NCI-H526 (cell line): ENCODE results near the gene PRADC1.
"Not testable (repeated sequence)": the region's sequence is repeated elsewhere in the genome, so short reads cannot be mapped to it uniquely, and the experiment has no call there.

Experiments used
- DNase-seq, 2 experiments: peaks; one replicate each; lab custom pipeline; 2025; lab: John Stamatoyannopoulos, UW

The PRADC1 gene

DNA sequence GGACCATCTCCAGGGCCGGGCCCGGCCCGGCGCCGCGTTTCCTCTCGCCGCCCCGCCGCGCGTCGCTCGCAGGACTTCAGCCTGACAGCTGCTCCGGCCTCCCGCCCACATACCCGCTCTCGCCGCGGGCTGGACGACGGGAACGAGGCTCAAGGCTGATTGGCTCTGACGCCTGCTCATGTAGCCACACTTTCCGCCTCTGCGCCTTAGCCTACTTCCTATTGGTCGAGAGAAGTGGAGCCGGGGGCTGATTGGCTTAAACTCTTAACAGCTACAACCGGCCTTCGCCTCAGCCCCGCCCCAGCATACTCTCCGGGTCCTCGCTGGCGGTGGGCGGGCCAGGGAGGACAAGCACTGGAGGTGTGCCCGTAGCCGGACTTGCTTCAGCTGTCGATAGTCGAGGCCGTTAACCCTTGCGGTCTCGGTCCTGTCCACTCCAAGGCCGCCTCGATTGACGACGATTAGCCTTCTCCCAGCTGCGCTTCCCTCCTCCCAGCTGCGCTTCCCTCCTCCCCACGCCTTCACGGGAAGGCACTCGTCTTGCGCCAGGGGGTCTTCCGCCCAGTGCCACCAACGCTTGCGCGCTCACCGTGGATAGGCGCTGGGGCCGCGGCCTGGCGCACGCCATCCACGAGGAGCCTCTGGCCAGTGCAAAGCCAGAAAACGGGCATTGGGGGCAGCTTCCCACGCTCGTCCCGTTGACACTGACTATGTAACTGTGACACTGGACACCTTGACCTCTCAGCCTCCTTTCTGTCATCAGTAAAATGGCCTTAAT, at the start of gene PRADC1:
Gene PRADC1 (minus strand): TSS at position 86 of the 778 bp plus-strand sequence. CDS start 79 bp downstream, at position 7.
- DNase-seq: peak; percentile 98 to 99

GRCh38 chr2:73281244-73281643, 48.2 kb upstream of the PRADC1 start:
- DNase-seq: no peak

- no peak for DNase-seq
Observed at GRCh38 chr2:73279852-73280251, 46.8 kb upstream of the PRADC1 start.

GRCh38 chr2:73272270-73272669, 39.2 kb upstream of the PRADC1 start:
- no peak for DNase-seq

- DNase-seq: no peak
Observed at GRCh38 chr2:73269686-73270465, 36.8 kb upstream of the PRADC1 start.

GRCh38 chr2:73268830-73269685, 36.0 kb upstream of the PRADC1 start:
- peak; percentile 68 to 92 for DNase-seq

- DNase-seq: no peak
Observed at GRCh38 chr2:73268366-73268829, 35.4 kb upstream of the PRADC1 start.

DNA sequence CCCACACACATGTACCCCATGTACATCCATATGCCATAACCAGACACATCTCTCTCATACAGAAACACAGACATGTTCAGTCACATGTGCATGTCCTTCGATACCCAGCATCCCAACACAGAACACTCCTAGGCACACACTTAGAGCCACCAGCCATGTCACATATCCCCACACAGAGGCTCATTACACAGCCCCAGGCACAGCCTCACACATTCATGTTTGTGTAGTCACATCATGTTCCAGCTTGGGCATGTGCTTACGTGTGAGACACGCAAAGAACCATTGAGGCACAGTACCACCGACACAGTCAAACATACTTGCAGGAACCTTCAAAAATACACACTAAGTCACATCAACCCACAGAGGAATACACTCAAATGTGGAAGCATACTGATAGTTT, 34.0 kb upstream of the PRADC1 start:
- no peak for DNase-seq

GRCh38 chr2:73266061-73266901, 33.2 kb upstream of the PRADC1 start:
- DNase-seq: peak in 1 of 2 experiments; percentile 33

- DNase-seq: no peak
Observed at GRCh38 chr2:73265298-73266060, 32.4 kb upstream of the PRADC1 start.

DNA sequence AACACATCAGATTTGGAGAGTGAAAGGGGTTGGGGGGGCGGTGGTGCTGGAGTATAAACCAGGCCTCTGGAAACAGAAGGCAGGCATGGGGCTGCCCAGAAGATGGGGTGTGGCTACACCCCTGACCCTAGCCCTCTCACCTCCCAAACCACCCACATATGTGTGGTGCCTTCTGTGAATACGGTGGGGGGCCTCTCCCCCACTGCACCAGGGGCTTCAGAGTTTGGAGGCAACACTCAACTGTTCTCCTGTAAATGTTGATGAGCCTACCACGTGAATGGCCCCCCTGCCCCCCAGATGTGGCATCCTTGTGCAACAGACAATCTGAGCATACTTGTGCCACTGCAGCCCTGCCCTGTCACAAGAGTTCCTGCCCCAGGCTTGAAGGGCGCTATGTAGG, 31.7 kb upstream of the PRADC1 start:
- no peak for DNase-seq

DNA sequence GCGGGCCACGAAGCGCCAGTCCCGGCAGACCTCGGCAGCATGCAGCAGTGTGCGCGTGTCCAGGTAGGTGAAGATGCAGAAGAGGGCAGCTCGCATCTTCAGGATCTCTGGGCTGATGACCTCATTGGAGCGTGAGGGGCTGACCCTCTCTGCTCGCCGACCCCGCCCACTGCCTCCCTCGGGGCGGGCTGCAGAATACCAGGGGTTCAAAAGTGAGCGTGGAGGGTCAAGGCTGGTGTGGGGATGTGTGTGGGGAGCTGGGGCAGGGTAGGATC, 31.2 kb upstream of the PRADC1 start:
- no peak for DNase-seq

GRCh38 chr2:73263540-73264331, 30.7 kb upstream of the PRADC1 start:
- DNase-seq: no peak

DNA sequence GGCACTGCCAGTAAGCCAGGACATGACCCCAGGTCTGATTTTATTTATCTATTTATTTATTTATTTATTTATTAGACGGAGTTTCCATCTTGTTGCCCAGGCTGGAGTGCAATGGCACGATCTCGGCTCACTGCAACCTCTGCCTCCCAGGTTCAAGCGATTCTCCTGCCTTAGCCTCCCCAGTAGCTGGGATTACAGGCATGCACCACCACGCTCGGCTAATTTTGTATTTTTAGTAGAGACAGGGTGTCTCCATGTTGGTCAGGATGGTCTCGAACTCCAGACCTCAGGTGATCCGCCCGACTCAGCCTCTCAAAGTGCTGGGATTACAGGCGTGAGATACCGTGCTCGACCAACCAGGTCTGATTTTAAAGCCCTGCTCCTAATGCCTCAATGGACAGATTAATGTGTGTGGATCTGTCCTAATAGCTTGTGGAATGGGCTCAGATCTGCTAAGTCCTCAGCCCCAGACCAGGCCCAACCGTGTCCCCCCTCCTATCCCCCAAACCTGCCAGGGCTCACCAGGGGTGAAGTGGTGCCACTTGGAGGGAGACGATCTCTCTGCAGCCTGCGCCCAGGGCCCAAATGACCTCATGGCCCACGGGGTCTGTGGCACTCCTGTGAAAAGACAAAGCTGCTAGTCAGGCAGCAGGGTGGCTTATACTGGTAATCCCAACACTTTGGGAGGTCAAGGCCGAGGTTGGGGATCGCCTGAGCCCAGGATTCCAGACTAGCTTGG, 29.8 kb upstream of the PRADC1 start:
- DNase-seq: not testable (repeated sequence)

DNA sequence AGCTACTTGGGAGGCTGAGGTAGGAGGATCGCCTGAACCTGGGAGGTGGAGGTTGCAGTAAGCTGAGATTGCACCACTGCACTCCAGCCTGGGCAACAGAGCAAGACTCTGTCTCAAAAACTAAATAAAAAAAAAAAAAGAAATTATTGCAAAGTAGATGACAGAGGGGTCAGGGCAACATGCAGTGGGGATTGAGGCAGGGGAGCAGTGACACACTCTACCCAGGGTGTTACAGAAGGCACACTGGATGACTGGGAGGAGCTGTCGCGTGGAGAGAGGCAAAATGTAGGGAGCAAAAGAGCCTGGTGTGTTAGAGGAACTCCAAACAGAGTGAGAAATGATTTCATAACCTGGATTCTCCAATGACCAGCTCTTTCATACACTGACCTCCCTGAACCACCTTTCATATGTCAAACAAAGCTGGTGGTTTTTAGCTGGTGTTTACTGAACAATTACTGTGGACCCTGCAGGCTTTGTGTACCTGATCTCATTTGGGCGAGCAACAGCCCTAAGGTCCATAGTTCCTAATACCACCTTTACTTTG, 29.1 kb upstream of the PRADC1 start:
- no peak for DNase-seq

GRCh38 chr2:73260338-73260984, 27.4 kb upstream of the PRADC1 start:
- peak in 1 of 2 experiments; percentile 38 for DNase-seq

DNA sequence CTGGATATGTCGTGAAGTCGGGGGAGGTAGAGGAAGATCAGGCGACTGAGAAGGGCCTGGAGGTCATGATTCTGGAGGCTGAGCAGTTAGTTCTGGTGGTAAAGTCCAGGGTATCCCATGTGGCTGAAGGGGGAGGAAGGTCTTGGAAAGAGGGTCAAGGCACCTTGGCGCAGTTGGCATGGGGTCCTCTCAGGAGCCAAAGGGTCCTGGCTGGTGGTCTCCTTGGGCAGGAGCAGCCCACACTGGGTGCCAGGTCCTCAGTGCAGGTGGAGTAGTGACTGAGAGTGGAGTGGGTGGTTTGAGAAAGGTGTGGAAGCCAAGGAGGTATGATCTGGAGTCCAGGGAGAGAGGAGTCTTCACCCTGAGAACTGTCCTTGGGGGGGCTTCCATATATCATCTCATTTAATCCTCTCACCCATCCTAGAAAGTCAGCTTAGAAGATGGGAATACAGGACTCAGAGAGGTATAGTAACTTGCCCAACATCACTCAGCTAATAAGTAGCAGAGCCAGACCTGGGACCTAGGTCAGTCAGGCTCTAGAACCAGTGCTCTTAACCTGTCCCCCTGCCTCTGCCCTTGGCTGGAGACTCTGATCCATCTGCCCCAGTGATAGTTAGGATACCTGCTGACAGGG, 26.8 kb upstream of the PRADC1 start:
- no peak for DNase-seq

DNA sequence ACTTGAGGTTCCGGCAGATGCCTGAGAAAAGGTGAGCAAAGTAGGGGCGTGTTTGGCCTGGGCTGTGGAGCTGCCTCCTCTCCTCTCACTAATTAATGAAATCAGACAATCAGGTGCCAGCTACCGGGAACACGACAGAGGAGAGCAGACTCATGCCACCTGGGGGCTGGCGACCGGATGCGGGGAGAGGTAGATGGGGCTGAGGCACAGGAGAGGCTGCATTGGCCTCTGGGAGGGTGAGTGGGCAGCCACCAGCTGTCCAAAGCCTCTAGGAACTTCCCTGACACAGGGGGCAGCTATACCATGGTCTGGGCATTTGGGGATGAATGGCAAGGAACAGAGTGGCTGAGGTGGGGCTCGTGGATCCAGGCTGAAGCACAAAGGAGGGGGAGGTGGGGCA, 26.2 kb upstream of the PRADC1 start:
- DNase-seq: no peak
